ENCODE data around the gene PSD2.

DNA sequence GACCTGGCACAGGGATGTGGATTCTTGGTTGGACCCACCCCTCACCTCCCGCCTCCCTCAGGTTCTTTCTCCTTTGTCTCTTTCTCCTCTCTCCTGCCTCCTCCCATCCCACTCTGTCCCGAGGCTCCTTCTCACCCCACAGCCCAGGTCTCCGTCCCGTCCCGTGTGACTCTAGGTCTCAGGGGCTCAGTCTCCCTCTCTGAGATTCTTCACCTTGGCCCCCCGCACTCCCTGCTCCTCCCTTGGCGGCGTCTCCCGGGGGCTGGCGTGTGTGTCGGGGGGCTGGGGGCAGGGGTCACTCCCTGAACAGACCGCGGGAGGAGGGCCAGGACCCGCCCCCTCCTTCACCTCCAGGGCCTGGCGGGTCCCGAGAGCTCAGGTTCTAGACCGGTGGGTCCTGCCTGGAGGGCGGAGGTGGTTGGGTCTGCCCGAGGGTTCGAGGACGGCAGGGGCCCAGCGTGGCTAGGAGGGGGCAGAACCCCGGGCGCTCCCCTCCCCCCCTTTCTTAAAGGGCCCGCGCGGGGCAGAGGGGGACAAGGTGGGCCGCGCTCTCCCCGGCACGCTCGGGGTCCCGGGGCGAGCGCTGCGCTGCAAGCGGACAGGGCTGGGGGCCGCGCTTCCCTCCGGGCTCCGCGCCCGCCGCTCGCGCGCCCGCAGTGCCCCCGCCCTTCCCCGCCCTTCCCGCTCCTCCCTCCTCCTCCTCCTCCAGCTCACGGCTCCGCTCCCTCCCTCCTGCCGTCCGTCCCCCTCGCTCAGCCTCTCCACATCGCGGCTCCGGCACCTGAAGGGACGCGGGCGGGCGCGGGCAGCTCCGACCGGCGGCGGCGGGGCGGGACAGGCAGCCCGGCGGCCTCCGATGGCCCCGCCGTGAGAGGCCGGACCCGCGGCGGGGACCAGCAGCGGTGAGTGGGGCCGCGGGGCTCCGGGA is at the start of gene PSD2:
- TF ChIP-seq EZH2 (IDR thresholded peaks at IDR 0.05) (no peak), POLR2AphosphoS5 (IDR thresholded peaks at IDR 0.05; ENCODE audit: borderline replicate concordance, low read depth, low read length) (no peak)

Measured in SK-N-MC (cell line).